ENCODE results near the gene GZMM.

DNA sequence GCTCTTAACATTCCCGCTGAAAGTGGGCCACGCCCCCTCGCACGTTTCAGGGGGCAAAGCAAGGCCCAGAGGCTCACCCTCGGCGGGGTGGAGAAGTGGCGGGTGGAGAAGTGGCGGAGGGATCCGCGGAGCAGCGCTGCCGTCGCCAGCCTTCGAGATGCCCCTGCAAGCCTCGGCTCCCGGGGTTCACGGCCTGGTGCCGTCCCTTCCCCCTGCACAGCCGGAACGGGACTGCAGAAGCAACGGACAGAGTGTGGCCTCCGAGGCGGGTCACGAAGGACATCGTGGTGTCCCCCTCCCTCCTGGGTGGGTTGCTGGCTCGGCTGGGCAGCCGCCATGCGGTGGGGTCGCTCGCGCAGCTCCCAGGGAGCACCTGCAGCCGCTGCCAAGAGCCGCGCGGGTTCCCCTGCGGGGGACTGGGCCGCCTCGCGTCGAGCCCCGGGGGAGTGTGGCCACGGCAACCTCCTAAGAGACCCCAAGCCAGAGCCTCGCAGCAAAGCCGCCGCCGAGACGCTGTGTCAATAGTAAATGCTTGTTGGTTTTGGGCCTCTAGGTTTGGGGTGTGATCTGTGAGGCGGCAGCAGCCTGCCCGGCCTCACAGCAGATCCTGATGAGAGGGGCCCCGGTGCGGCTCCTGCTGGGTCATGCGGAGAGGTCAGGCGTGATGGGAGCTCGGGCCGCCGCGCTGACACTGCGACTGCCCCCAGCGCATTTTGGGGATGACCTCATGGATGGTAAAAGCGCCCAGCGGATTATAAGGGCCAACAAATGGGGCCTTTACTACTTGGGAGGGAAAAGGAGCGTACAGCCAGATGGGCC, 31.1 kb upstream of the GZMM start:
- TF ChIP-seq, protein P1, sequence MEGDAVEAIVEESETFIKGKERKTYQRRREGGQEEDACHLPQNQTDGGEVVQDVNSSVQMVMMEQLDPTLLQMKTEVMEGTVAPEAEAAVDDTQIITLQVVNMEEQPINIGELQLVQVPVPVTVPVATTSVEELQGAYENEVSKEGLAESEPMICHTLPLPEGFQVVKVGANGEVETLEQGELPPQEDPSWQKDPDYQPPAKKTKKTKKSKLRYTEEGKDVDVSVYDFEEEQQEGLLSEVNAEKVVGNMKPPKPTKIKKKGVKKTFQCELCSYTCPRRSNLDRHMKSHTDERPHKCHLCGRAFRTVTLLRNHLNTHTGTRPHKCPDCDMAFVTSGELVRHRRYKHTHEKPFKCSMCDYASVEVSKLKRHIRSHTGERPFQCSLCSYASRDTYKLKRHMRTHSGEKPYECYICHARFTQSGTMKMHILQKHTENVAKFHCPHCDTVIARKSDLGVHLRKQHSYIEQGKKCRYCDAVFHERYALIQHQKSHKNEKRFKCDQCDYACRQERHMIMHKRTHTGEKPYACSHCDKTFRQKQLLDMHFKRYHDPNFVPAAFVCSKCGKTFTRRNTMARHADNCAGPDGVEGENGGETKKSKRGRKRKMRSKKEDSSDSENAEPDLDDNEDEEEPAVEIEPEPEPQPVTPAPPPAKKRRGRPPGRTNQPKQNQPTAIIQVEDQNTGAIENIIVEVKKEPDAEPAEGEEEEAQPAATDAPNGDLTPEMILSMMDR (IDR thresholded peaks at IDR 0.05): no peak
- TF ChIP-seq POLR2A (IDR thresholded peaks at IDR 0.05; ENCODE audit: low read depth) (no peak), EP300 (IDR thresholded peaks at IDR 0.05) (no peak)
